H1 (cell line): ENCODE measurements around the gene GOLGA2. TPM values are rescaled to one million over a fixed set of nuclear protein-coding genes. Genes with fewer than 3 reads are reported as not detected.

Experiments used
- BACH1 ChIP-seq: IDR thresholded peaks from 2 replicates; pipeline ENCODE4 v1.6.1; 2012; ENCODE audit warnings: low read length, improper control_type of control experiment
- CREB1 ChIP-seq: IDR thresholded peaks from 2 replicates; pipeline ENCODE4 v1.6.1; 2012; ENCODE audit warnings: inconsistent platforms
- E2F6 ChIP-seq: IDR thresholded peaks from 2 replicates; pipeline ENCODE4 v1.6.1; 2012; ENCODE audit warnings: inconsistent platforms
- HDAC2 ChIP-seq, 2 experiments: fragments of 300-600 bp in 1 of 2; sonication (generic) in 1 of 2; IDR thresholded peaks; 2 replicates each; pipeline ENCODE4 v1.6.1; 2011 to 2012; ENCODE audit warnings: low read depth in 2 of 2, low read length in 2 of 2, mild to moderate bottlenecking in 2 of 2, moderate library complexity in 2 of 2, borderline replicate concordance in 1 of 2, inconsistent platforms in 1 of 2
- JUND ChIP-seq: IDR thresholded peaks from 2 replicates; pipeline ENCODE4 v1.6.1; 2011; ENCODE audit warnings: mild to moderate bottlenecking, improper control_type of control experiment, low read length
- KDM1A ChIP-seq: fragments of 200-600, 300-600 bp; sonication (generic); IDR thresholded peaks from 2 replicates; pipeline ENCODE4 v1.7.1; 2016; ENCODE audit warnings: mild to moderate bottlenecking, low read length, borderline replicate concordance
- RFX5 ChIP-seq: IDR thresholded peaks from 2 replicates; pipeline ENCODE4 v1.6.1; 2011; ENCODE audit warnings: low read depth, low read length, improper control_type of control experiment, borderline replicate concordance
- SIN3A ChIP-seq, 2 experiments: IDR thresholded peaks in 1 of 2; conservative IDR thresholded peaks in 1 of 2; 2 replicates each; pipeline ENCODE4 v1.6.1; 2011 to 2012; ENCODE audit warnings: low read length in 2 of 2, improper control_type of control experiment in 1 of 2, low read depth in 1 of 2, mild to moderate bottlenecking in 1 of 2
- SP4 ChIP-seq: IDR thresholded peaks from 2 replicates; pipeline ENCODE4 v1.6.1; 2012; ENCODE audit warnings: low read length, inconsistent platforms
- TEAD4 ChIP-seq: IDR thresholded peaks from 2 replicates; pipeline ENCODE4 v1.6.1; 2012; ENCODE audit warnings: low read depth, low read length, inconsistent platforms, mixed read lengths
- polyA plus RNA-seq, 7 experiments: library from polyadenylated mRNA; depleted of rRNA in 3 of 7; stranded (reverse) in 5 of 7; unstranded in 2 of 7; fragments of >200 nt in 5 of 7; fragments of 200-250 nt in 2 of 7; gene quantifications; 1 replicate in 5 of 7; 2 replicates in 1 of 7; 4 replicates in 1 of 7; pipeline versions ENCODE4 v1.2.1 to v1.2.3, GENCODE V29; 2011 to 2013; ENCODE audit warnings: missing spikeins in 2 of 7, mixed read lengths in 2 of 7
- total RNA-seq: library from RNA; stranded (reverse); fragmentation: NEBNext Ultra II Directional; extraction: Animal tissue kit (Norgen Biotek cat#: 25700); gene quantifications from 2 replicates; pipeline ENCODE4 v1.2.1, GENCODE V29; 2021

GOLGA2 gene
- total and polyA plus RNA-seq, 2 of the 8 experiments (the other 6 are each of a cell fraction or from before 2014, with no cell fraction given), result 13.1 to 43.6 TPM

GRCh38 chr9:128275198-128276007, at the start of gene GOLGA2 (continued):
- TF ChIP-seq E2F6 (no peak), CREB1 (peak; percentile 88), SP4 (no peak), KDM1A (no peak), TEAD4 (peak; percentile 45; the same call in 1 of the 2 replicates), RFX5 (no peak), SIN3A (conservative IDR thresholded peaks at IDR 0.05 in 1 of 2, IDR thresholded peaks at IDR 0.05 in 1 of 2; ENCODE audit: low read depth in 1 of 2, low read length in 2 of 2) (peak; percentile 61 to 67; a peak in 1 of 4 replicates), JUND (0 out of 2 replicates have a peak, but pooled peaks have one; percentile 49), HDAC2 (IDR thresholded peaks at IDR 0.05; ENCODE audit: borderline replicate concordance in 1 of 2, low read depth in 2 of 2, low read length in 2 of 2) (0 out of 4 replicates have a peak, but pooled peaks of 1 of the 2 experiments have one; percentile 23), BACH1 (no peak)
- TF ChIP-seq, all 59 proteins: peak for 7
